Heart right ventricle (tissue), 16 donors: ENCODE results near the gene ADIRF. TPM values are rescaled to one million over a fixed set of nuclear protein-coding genes. Genes with fewer than 3 reads are reported as not detected.

ENCODE experiments used
- ATAC-seq, 8 donors: fragments of 200-7000 bp; cut with Tn5 transposase; one replicate each; pipeline ENCODE4 v1.9.1; 2020; ENCODE audit warnings: mild to moderate bottlenecking in 8 of 8, moderate library complexity in 8 of 8, moderate number of reproducible peaks in 1 of 8
- DNase-seq, 2 donors: peaks; one replicate each; pipeline ENCODE4 v3.0.0-alpha.2; 2020
- H3K27ac ChIP-seq, 10 donors: fragments of 200-600 bp; sonication (generic) in 2 of 10; one replicate each; pipeline versions ENCODE4 v1.5.0 to v1.8.0; 2020 to 2022; ENCODE audit warnings: mild to moderate bottlenecking in 3 of 10
- H3K27me3 ChIP-seq, 7 donors: fragments of 200-600 bp; one replicate each; pipeline ENCODE4 v1.8.0; 2021 to 2022; ENCODE audit warnings: mild to moderate bottlenecking in 2 of 7
- H3K36me3 ChIP-seq, 9 donors: fragments of 200-600 bp; sonication (generic) in 1 of 9; one replicate each; pipeline versions ENCODE4 v1.5.0 to v1.8.0; 2020 to 2022; ENCODE audit warnings: mild to moderate bottlenecking in 2 of 9
- H3K4me1 ChIP-seq, 9 donors: fragments of 200-600 bp; sonication (generic) in 1 of 9; one replicate each; pipeline versions ENCODE4 v1.5.0 to v1.8.0; 2020 to 2022; ENCODE audit warnings: mild to moderate bottlenecking in 4 of 9
- H3K4me3 ChIP-seq, 10 donors: fragments of 200-600 bp; sonication (generic) in 2 of 10; one replicate each; pipeline versions ENCODE4 v1.5.0 to v1.8.0; 2020 to 2022; ENCODE audit warnings: mild to moderate bottlenecking in 7 of 10, moderate library complexity in 2 of 10
- H3K9me3 ChIP-seq, 11 donors: fragments of 200-600 bp in 10 of 11; sonication (generic) in 2 of 11; one replicate each; pipeline versions ENCODE4 v1.5.0 to v1.8.0; 2013 to 2022; ENCODE audit warnings: mild to moderate bottlenecking in 2 of 11, control low read depth in 1 of 11, moderate library complexity in 1 of 11
- CTCF ChIP-seq, 9 donors: fragments of 200-600 bp; sonication (generic) in 2 of 9; IDR thresholded peaks; one replicate each; pipeline versions ENCODE4 v1.5.0 to v1.8.0; 2021 to 2022; ENCODE audit warnings: antibody characterized with exemption in 9 of 9, mild to moderate bottlenecking in 5 of 9, moderate library complexity in 1 of 9
- WGBS, 2 donors: extraction: QIAGEN DNeasy Blood & Tissue Kit; methylation state at CpG; one replicate each; pipeline ENCODE4 v1.1.7; 2013; ENCODE audit warnings: inconsistent platforms in 1 of 2; 5-methylcytosine and 5-hydroxymethylcytosine counted together
- intact Hi-C, 10 donors: fragments of 100-400 bp; cut with DNase I; formaldehyde crosslinking; loops; one replicate each; pipeline versions ENCODE4 v1.11.1 to v1.14.2; 2022
- long read RNA-seq, 3 donors: library from polyadenylated mRNA; unstranded; transcript quantifications; one replicate each; pipeline ENCODE4 v2.0.0, GENCODE V29; 2020 to 2021
- polyA plus RNA-seq, 2 donors: library from polyadenylated mRNA; stranded (reverse); fragments of 200-250 nt; gene quantifications; one replicate each; pipeline ENCODE4 v1.2.3, GENCODE V29; 2013
- total RNA-seq, 10 donors: library from RNA; stranded (reverse); fragmentation: NEBNext Ultra II Directional in 3 of 10; extraction: Animal tissue kit (Norgen Biotek cat#: 25700) in 3 of 10; gene quantifications; one replicate each; pipeline versions ENCODE4 v1.2.1 to v1.2.4, GENCODE V29; 2021 to 2023
- donor health status: Arrhythmogenic right ventricular cardiomyopathy.
- donor health status: ischemic (EF 13 %, LVEDD 7.1; RV severe dilation, severe dysfunction).
- donor health status: healthy with polysubstance abuse.
- donor health status: DM: no; HTN: yes; CAD: no.
- donor health status: DM: no; HTN: no; CAD: no.
- donor health status: ischemic (EF 25% LVEDD 6.9; RV normal size, moderate dysfunction).
- donor health status: ischemic (EF 25% LVEDD 5.7; RV mildly dilated, moderate dysfunction).
- donor health status: healthy.
- donor health status: DM: yes; HTN: yes; CAD: no.
- donor health status: Ischemic cardiomyopathy.
- donor health status: ischemic (EF 35%, LVEDD 5.7; RV mildly dilated, moderate dysfunction).
- donor health status: nonischemic (EF 11% LVEDD 7.7; RV severe dilation, severe dysfunction).
- donor health status: DM: yes; HTN: yes; CAD: no.
- donor health status: PGD.
- donor health status: ischemic (EF 29% LVEDD 5.4; RV normal size, mild dysfunction).
- donor health status: nonischemic (EF 23%, LVEDD 6.1; RV moderate dilation, normal function).

The ADIRF gene
- total RNA-seq = 100 to 1,000 TPM in 1 of 10 donors, 10 to 100 TPM in 9; 18.5 to 113 (median 40.4) TPM
- polyA plus RNA-seq = 100 to 1,000 TPM; 174 to 234 TPM
- long read RNA-seq, donor 1, transcript ADIRF-201 (3 exons, 917 nt) = major isoform, 35 of 39 reads
- long read RNA-seq, donor 1, partial matches to known transcripts = 0 of 39 reads
- long read RNA-seq, donor 1, other reads (novel, unspliced or antisense) = 3 of 39 reads
- long read RNA-seq, donor 2, transcript ADIRF-201 (3 exons, 917 nt) = major isoform, 43 of 51 reads
- long read RNA-seq, donor 2, partial matches to known transcripts = 0 of 51 reads
- long read RNA-seq, donor 2, other reads (novel, unspliced or antisense) = 6 of 51 reads
- long read RNA-seq, donor 3, partial matches to known transcripts = 2 of 6 reads
- long read RNA-seq, donor 3, other reads (novel, unspliced or antisense) = 3 of 6 reads

- DNase-seq = peak; percentile 62 to 71
- H3K27ac ChIP-seq = peak within 1 kb of the TSS; percentile 85 to 98 (median 94)
- no peaks in the 10 kb centered on the region for H3K9me3 ChIP-seq
- H3K36me3 ChIP-seq = no peaks in the 10 kb centered on the region
- H3K4me1 ChIP-seq = peaks cover 13 to 67% (median 50%) of the 10 kb centered on the region in 9 donors
- ATAC-seq = peak in 7 of 8 donors; percentile 7 to 34 (median 26)
- peaks cover 0 to 47% (median 0%) of the 10 kb centered on the region in 7 donors for H3K27me3 ChIP-seq
- WGBS, 2 donors = 8 to 13% methylated on average over 59 of the region's 59 CpGs
- peak within 1 kb of the TSS; percentile 56 to 79 (median 69) for H3K4me3 ChIP-seq
- intact Hi-C loops = no loop called here
- no peak for TF ChIP-seq CTCF (IDR thresholded peaks at IDR 0.05)
Measured at GRCh38 chr10:86968271-86968993, at the start of gene ADIRF. TSS of gene ADIRF (plus strand) at chr10:86968482. CDS start at chr10:86968545, 63 bp downstream.

- 82 to 83% methylated on average over 9 of the region's 9 CpGs for WGBS, 2 donors
- Histone ChIP-seq H3K27me3 (no peaks in the 10 kb centered on the region), H3K27ac (no peak overlapping the region), H3K36me3 (peaks cover 0 to 91% (median 43%) of the 10 kb centered on the region in 9 donors), H3K4me3 (no peak overlapping the region), H3K4me1 (peaks cover 0 to 15% (median 6%) of the 10 kb centered on the region in 9 donors), H3K9me3 (no peaks in the 10 kb centered on the region)
- peak in 3 of 8 donors; percentile 4 to 43 (median 13) for ATAC-seq
- intact Hi-C loops = no loop called here
- no peak for TF ChIP-seq CTCF (IDR thresholded peaks at IDR 0.05)
- no peak for DNase-seq
Measured at GRCh38 chr10:86922553-86922961, 45.7 kb upstream of the ADIRF start.

- Histone ChIP-seq H3K9me3 (no peaks in the 10 kb centered on the region), H3K4me3 (no peak overlapping the region), H3K36me3 (peaks cover 0 to 95% (median 20%) of the 10 kb centered on the region in 9 donors), H3K27me3 (no peaks in the 10 kb centered on the region), H3K27ac (no peak overlapping the region), H3K4me1 (peaks cover 0 to 11% (median 0%) of the 10 kb centered on the region in 9 donors)
- WGBS, 2 donors = 80 to 83% methylated on average over 15 of the region's 15 CpGs
- intact Hi-C loops = loop anchor here in 1 of 10 donors (10.0 kb wide), 1 partner anchor 165 kb away; the partner anchor contains the start of genes GLUD1 and SHLD2
- no peak for TF ChIP-seq CTCF (IDR thresholded peaks at IDR 0.05)
- DNase-seq = no peak
- peak in 1 of 8 donors; percentile 14 for ATAC-seq
Measured at GRCh38 chr10:86929468-86930380, 38.6 kb upstream of the ADIRF start.
